ENCODE data around the gene PRPSAP1.

- TF ChIP-seq CTCF (tag by site-specific recombination; IDR thresholded peaks at IDR 0.05) (no peak), ZNF274 (IDR thresholded peaks at IDR 0.05; ENCODE audit: low read length) (no peak), ZNF274 (tag by site-specific recombination; IDR thresholded peaks at IDR 0.05; ENCODE audit: borderline replicate concordance) (no peak), ZNF423 (tag by site-specific recombination; IDR thresholded peaks at IDR 0.05) (no peak), REST (tag by site-specific recombination; IDR thresholded peaks at IDR 0.05) (no peak), ZNF837 (tag by site-specific recombination; IDR thresholded peaks at IDR 0.05) (no peak), ZNF214 (tag by site-specific recombination; IDR thresholded peaks at IDR 0.05; ENCODE audit: borderline replicate concordance) (no peak), MYNN (tag by site-specific recombination; IDR thresholded peaks at IDR 0.05; ENCODE audit: borderline replicate concordance) (no peak), ZBTB10 (tag by site-specific recombination; IDR thresholded peaks at IDR 0.05) (no peak), ZNF16 (tag by site-specific recombination; IDR thresholded peaks at IDR 0.05; ENCODE audit: low read depth) (no peak)
Measured at GRCh38 chr17:76376318-76377133, 22.8 kb upstream of the PRPSAP1 start.

All from HEK293 (cell line).